Aorta (tissue), 5 donors: ENCODE measurements around the gene DHTKD1. TPM values are rescaled to one million over a fixed set of nuclear protein-coding genes. Genes with fewer than 3 reads are reported as not detected.
A peak's percentile ranks its signal among the peaks of the same experiment; 100 is the strongest.
"Not testable (repeated sequence)": the region's sequence is repeated elsewhere in the genome, so short reads cannot be mapped to it uniquely, and the experiment has no call there.

Experiments used
- ATAC-seq: fragments of 200-7000 bp; cut with Tn5 transposase; one replicate; pipeline ENCODE4 v1.9.1; 2022; ENCODE audit warnings: moderate library complexity; ENCODE audit not compliant: low FRiP score
- DNase-seq, 2 donors: peaks; one replicate each; pipeline ENCODE4 v3.0.0-alpha.2; 2020
- H3K27ac ChIP-seq, 2 donors: one replicate each; pipeline ENCODE4 v1.5.1; 2013; ENCODE audit warnings: low read length in 2 of 2, mild to moderate bottlenecking in 2 of 2, moderate library complexity in 2 of 2, control low read depth in 1 of 2, inconsistent platforms in 1 of 2, low read depth in 1 of 2
- H3K27me3 ChIP-seq, 2 donors: one replicate each; pipeline ENCODE4 v1.6.1; 2013; ENCODE audit warnings: control low read depth in 1 of 2, low read length in 1 of 2, mild to moderate bottlenecking in 1 of 2, moderate library complexity in 1 of 2; ENCODE audit not compliant: insufficient read depth in 2 of 2, control insufficient read depth in 1 of 2
- H3K36me3 ChIP-seq, 2 donors: one replicate each; pipeline ENCODE4 v1.6.1; 2013; ENCODE audit warnings: control low read depth in 1 of 2, low read length in 1 of 2, mild to moderate bottlenecking in 1 of 2; ENCODE audit not compliant: insufficient read depth in 2 of 2, control insufficient read depth in 1 of 2
- H3K4me1 ChIP-seq, 2 donors: one replicate each; pipeline ENCODE4 v1.6.1; 2013; ENCODE audit warnings: low read length in 2 of 2, control low read depth in 1 of 2, mild to moderate bottlenecking in 1 of 2, moderate library complexity in 1 of 2; ENCODE audit not compliant: insufficient read depth in 2 of 2, control insufficient read depth in 1 of 2
- H3K4me3 ChIP-seq, 2 donors: one replicate each; pipeline ENCODE4 v1.5.1; 2013; ENCODE audit warnings: low read length in 2 of 2, control low read depth in 1 of 2, mild to moderate bottlenecking in 1 of 2
- H3K9me3 ChIP-seq: one replicate; pipeline ENCODE4 v1.6.1; 2013; ENCODE audit warnings: mild to moderate bottlenecking, low read length; ENCODE audit not compliant: control insufficient read depth
- WGBS, 2 donors: extraction: QIAGEN DNeasy Blood & Tissue Kit; methylation state at CpG; one replicate each; pipeline ENCODE4 v1.1.7; 2013; 5-methylcytosine and 5-hydroxymethylcytosine counted together
- intact Hi-C, 2 donors: fragments of 100-400 bp; cut with DNase I; formaldehyde crosslinking; loops; one replicate each; pipeline versions ENCODE4 v1.14.2 to v1.15.0; 2022
- polyA plus RNA-seq, 2 donors: library from polyadenylated mRNA; stranded (reverse); fragments of 200-250 nt; gene quantifications; one replicate each; pipeline ENCODE4 v1.2.3, GENCODE V29; 2013
- total RNA-seq, 2 donors: library from RNA; stranded (reverse); fragmentation: NEBNext Ultra II Directional; extraction: Animal tissue kit (Norgen Biotek cat#: 25700); gene quantifications; one replicate each; pipeline ENCODE4 v1.2.1, GENCODE V29; 2021
- donor health status: healthy with polysubstance abuse.
- donor health status: Bipolar disorder and iron deficiency.
- donor health status: DM: no; HTN: no; CAD: no.
- donor health status: DM: no; HTN: no; CAD: no.
- donor health status: DM: yes; HTN: yes; CAD: no.

DHTKD1 gene
- total and polyA plus RNA-seq, 4 donors: 4.0 to 20.2 (median 11.7) TPM

- DNase-seq (no peak), ATAC-seq (no peak)
- Histone ChIP-seq H3K27ac (no peak overlapping the region), H3K4me3 (no peak overlapping the region), H3K36me3 (peaks cover 7 to 8% of the 10 kb centered on the region in 2 donors), H3K4me1 (no peaks in the 10 kb centered on the region), H3K27me3 (no peaks in the 10 kb centered on the region), H3K9me3 (no peaks in the 10 kb centered on the region)
- WGBS, 2 donors: 94% methylated on average over 14 of the region's 14 CpGs
- intact Hi-C loops: no loop called here
Observed at GRCh38 chr10:12088919-12089318, 20.2 kb downstream of the DHTKD1 start.

DNA sequence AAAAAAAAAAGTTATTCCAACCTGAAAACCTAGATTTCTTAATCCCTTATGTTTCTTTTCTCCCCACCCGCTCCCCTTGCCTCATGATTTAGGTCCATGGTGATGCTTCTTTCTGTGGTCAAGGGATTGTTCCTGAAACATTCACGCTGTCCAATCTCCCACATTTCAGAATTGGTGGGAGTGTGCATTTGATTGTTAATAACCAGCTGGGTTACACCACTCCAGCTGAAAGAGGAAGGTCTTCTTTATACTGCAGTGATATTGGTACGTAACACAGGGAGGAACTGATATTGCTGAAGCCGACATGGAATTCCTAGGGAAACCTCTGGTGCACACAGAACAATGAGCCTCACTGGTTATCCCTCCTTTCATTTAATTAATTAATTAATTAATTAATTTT is 22.7 kb downstream of the DHTKD1 start:
- H3K36me3 ChIP-seq: peaks cover 8 to 10% of the 10 kb centered on the region in 2 donors
- ATAC-seq (no peak), DNase-seq (no peak)
- no peaks in the 10 kb centered on the region for H3K9me3 ChIP-seq
- H3K27ac ChIP-seq: no peak overlapping the region
- no peaks in the 10 kb centered on the region for H3K27me3 ChIP-seq
- 97 to 98% methylated on average over 4 of the region's 4 CpGs for WGBS, 2 donors
- H3K4me3 ChIP-seq: no peak overlapping the region
- H3K4me1 ChIP-seq: no peaks in the 10 kb centered on the region
- intact Hi-C loops: no loop called here

DNA sequence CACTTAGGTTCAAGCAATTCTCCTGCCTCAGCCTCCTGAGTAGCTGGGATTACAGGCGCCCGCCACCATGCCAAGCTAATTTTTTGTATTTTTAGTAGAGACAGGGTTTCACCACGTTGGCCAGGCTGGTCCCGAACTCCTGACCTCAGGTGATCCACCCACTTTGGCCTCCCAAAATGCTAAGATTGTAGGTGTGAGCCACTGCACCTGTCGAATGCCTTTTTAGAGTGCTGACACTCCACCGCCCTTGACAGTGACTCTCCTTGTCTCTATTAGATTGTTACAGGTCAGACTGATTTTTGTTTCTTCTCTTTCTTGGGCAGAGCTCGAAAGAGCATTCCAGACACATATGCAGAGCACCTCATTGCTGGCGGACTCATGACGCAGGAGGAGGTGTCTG is 28.6 kb downstream of the DHTKD1 start:
- H3K9me3 ChIP-seq, H3K4me3 ChIP-seq, H3K27me3 ChIP-seq, H3K4me1 ChIP-seq, DNase-seq, ATAC-seq, H3K27ac ChIP-seq, intact Hi-C loops: not testable (repeated sequence)
- WGBS, 2 donors: 88 to 90% methylated on average over 9 of the region's 9 CpGs
- H3K36me3 ChIP-seq: peaks cover 2 to 18% of the 10 kb centered on the region in 2 donors

- WGBS, 2 donors: 79% methylated on average over 5 of the region's 5 CpGs
- DNase-seq (no peak), ATAC-seq (no peak)
- intact Hi-C loops: no loop called here
- no peaks in the 10 kb centered on the region for H3K9me3 ChIP-seq
- H3K27ac ChIP-seq: no peak overlapping the region
- no peak overlapping the region for H3K4me3 ChIP-seq
- peaks cover 2 to 18% of the 10 kb centered on the region in 2 donors for H3K36me3 ChIP-seq
- H3K27me3 ChIP-seq: no peaks in the 10 kb centered on the region
- no peaks in the 10 kb centered on the region for H3K4me1 ChIP-seq
Observed at GRCh38 chr10:12097791-12098190, 29.0 kb downstream of the DHTKD1 start.

DNA sequence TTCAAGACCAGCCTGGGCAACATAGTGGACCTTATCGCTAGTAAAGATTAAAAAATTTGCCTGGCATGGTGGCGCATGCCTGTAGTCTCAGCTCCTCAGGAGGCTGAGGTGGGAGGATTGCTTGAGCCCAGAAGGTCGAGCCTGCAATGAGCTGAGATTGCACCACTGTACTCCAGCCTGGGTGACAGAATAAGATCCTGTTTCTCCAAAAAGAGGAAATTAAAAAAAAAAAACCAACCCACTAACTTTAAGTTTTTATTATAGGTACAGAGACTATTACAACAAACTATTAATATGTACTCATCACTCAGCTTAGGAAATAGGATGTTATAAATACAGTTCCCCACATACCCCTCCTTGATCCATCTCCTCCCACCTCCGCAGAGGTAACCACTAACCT is 30.2 kb downstream of the DHTKD1 start:
- intact Hi-C loops: no loop called here
- DNase-seq (no peak), ATAC-seq (no peak)
- Histone ChIP-seq H3K9me3 (no peaks in the 10 kb centered on the region), H3K27ac (no peak overlapping the region), H3K27me3 (no peaks in the 10 kb centered on the region), H3K4me3 (no peak overlapping the region), H3K4me1 (no peaks in the 10 kb centered on the region), H3K36me3 (peaks cover 3 to 15% of the 10 kb centered on the region in 2 donors)
- WGBS, 2 donors: 96% methylated on average over 4 of the region's 4 CpGs

DNA sequence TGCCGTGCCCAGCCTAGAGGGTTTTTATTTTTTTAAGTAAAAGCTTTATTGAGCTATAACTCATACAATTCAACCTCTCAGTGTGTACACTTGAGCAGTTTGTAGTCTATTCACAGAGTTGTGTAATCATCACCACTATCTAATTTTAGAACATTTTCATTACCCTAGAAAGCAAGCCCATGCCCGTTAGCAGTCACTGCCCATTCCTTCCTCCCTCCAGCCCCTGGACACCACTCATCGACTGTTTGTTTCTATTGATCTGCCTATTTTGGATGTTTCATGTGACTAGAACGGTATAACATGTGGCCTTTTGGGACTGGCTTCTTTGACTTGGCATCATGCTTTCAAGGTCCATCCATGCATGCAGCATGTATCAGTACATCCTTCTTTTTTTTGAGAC is 35.0 kb downstream of the DHTKD1 start:
- peak in 1 of 2 donors; percentile 9 for DNase-seq
- 83 to 86% methylated on average over 4 of the region's 4 CpGs for WGBS, 2 donors
- H3K9me3 ChIP-seq: no peaks in the 10 kb centered on the region
- H3K36me3 ChIP-seq: peaks cover 4 to 12% of the 10 kb centered on the region in 2 donors
- no peaks in the 10 kb centered on the region for H3K27me3 ChIP-seq
- H3K4me3 ChIP-seq: no peak overlapping the region
- H3K27ac ChIP-seq: no peak overlapping the region
- no peak for ATAC-seq
- intact Hi-C loops: no loop called here
- H3K4me1 ChIP-seq: no peaks in the 10 kb centered on the region

GRCh38 chr10:12107781-12108180 is 39.0 kb downstream of the DHTKD1 start:
- H3K27ac ChIP-seq: no peak overlapping the region

DNA sequence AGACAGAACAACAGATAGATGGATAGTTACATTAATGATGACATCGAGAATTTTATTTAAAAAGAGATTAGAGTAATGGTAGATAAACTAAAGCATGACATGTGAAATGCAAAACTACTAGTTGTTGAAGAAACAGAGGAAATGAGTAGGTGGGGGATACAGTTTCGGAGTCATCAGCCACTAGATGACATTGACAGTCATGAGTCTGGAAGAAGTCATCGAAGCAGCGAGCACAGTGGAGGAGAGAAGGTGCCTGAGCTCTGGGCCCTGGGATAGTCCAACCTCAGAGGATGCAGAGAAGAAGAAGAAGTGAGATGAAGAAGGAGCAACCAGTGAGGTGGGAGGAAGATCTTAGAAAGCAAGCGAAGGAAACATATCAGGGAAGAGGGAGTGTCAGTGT is 40.5 kb downstream of the DHTKD1 start:
- Histone ChIP-seq H3K4me1 (no peaks in the 10 kb centered on the region), H3K9me3 (no peaks in the 10 kb centered on the region), H3K36me3 (peaks cover 0 to 8% of the 10 kb centered on the region in 2 donors), H3K27ac (no peak overlapping the region), H3K4me3 (no peak overlapping the region), H3K27me3 (no peaks in the 10 kb centered on the region)
- ATAC-seq (no peak), DNase-seq (no peak)
- 96 to 97% methylated on average over 5 of the region's 5 CpGs for WGBS, 2 donors
- intact Hi-C loops: no loop called here

More at GRCh38 chr10:12107781-12108180, 39.0 kb downstream of the DHTKD1 start:
- Histone ChIP-seq H3K4me1 (no peaks in the 10 kb centered on the region), H3K27me3 (no peaks in the 10 kb centered on the region), H3K9me3 (no peaks in the 10 kb centered on the region), H3K4me3 (no peak overlapping the region), H3K36me3 (peaks cover 0 to 5% of the 10 kb centered on the region in 2 donors)
- intact Hi-C loops: no loop called here
- DNase-seq: peak in 1 of 2 donors; percentile 24
- ATAC-seq: no peak
- WGBS, 2 donors: 87 to 91% methylated on average over 14 of the region's 14 CpGs

- peaks cover 0 to 6% of the 10 kb centered on the region in 2 donors for H3K36me3 ChIP-seq
- no peak overlapping the region for H3K27ac ChIP-seq
- intact Hi-C loops: no loop called here
- no peak for ATAC-seq
- no peaks in the 10 kb centered on the region for H3K27me3 ChIP-seq
- no peak for DNase-seq
- H3K9me3 ChIP-seq: no peaks in the 10 kb centered on the region
- H3K4me1 ChIP-seq: no peaks in the 10 kb centered on the region
- H3K4me3 ChIP-seq: no peak overlapping the region
Observed at GRCh38 chr10:12111528-12111927, 42.8 kb downstream of the DHTKD1 start.
